ENCODE data around the gene KDM7A. TPM values are rescaled to one million over a fixed set of nuclear protein-coding genes. Genes with fewer than 3 reads are reported as not detected.

The KDM7A gene
- total and polyA plus RNA-seq, 2 of the 4 experiments (the other 2 are of a cell fraction) = 1.5 to 2.3 TPM

GRCh38 chr7:140048138-140048537, 128.6 kb downstream of the KDM7A start:
- peaks cover 5% of the 10 kb centered on the region for H3K36me3 ChIP-seq (ENCODE audit: control insufficient read depth, insufficient read depth, low read length)
- H4K91ac ChIP-seq (ENCODE audit: insufficient read depth, low read depth, low read length) = no peak overlapping the region
- H3K4me1 ChIP-seq (ENCODE audit: control insufficient read depth, insufficient read depth, low read length) = no peaks in the 10 kb centered on the region
- no peak overlapping the region for H2BK120ac ChIP-seq (ENCODE audit: low read depth, low read length)
- H3K27me3 ChIP-seq (ENCODE audit: control insufficient read depth, insufficient read depth, low read length) = no peaks in the 10 kb centered on the region
- H3K4ac ChIP-seq (ENCODE audit: low read depth, low read length) = no peak overlapping the region
- H4K5ac ChIP-seq (ENCODE audit: low read depth, low read length) = no peak overlapping the region
- H3K4me2 ChIP-seq (ENCODE audit: low read depth, low read length) = no peak overlapping the region
- H3K14ac ChIP-seq (replicated peaks; ENCODE audit: low read depth, low read length) = no peak overlapping the region
- CTCF ChIA-PET = no interaction called here
- H2AK9ac ChIP-seq (replicated peaks; ENCODE audit: low read depth, low read length, poor library complexity) = no peak overlapping the region
- ATAC-seq (ENCODE audit: low read depth) (no peak), DNase-seq (no peak)
- H3K9ac ChIP-seq (ENCODE audit: low read depth, low read length) = no peak overlapping the region
- no peak overlapping the region for H3K23ac ChIP-seq (ENCODE audit: low read depth, low read length)
- no peak overlapping the region for H2AK5ac ChIP-seq (ENCODE audit: low read depth, low read length)
- in situ Hi-C loops (cut with MboI; ENCODE audit: low sequenced_read_pairs) (no loop called here), dilution Hi-C loops (cut with HindIII; ENCODE audit: low sequenced_read_pairs, unreplicated experiment) (no loop called here), intact Hi-C loops (cut with micrococcal nuclease) (no loop called here)
- H2AFZ ChIP-seq (replicated peaks; ENCODE audit: low read length, poor library complexity) = no peak overlapping the region
- H4K20me1 ChIP-seq (ENCODE audit: insufficient read depth, low read length) = no peaks in the 10 kb centered on the region
- no peak overlapping the region for H2BK5ac ChIP-seq (ENCODE audit: low read depth, low read length, poor library complexity, severe bottlenecking)
- H3K79me1 ChIP-seq (ENCODE audit: low read depth in 1 of 2, low read length in 2 of 2) = peaks cover 0 to 13% of the 10 kb centered on the region in 2 experiments; a peak in 1 of 4 replicates
- POLR2A ChIA-PET (ENCODE audit: unreplicated experiment) = no interaction called here
- WGBS, 2 experiments (ENCODE audit: extremely low coverage in 2 of 2, insufficient read length in 1 of 2) = 100% methylated on average over 1 of the region's 4 CpGs; no CpG with 5 or more reads in 1 of the 2 experiments
- no peak overlapping the region for H4K8ac ChIP-seq (ENCODE audit: low read depth in 2 of 2, low read length in 2 of 2)
- no peaks in the 10 kb centered on the region for H3K9me1 ChIP-seq (ENCODE audit: insufficient read depth, low read length)
- no TSS peak for BruUV-seq (replicated peaks)
- no peak overlapping the region for H3K56ac ChIP-seq (ENCODE audit: extremely low read depth, insufficient read depth, low read length)
- H3K27ac ChIP-seq (ENCODE audit: insufficient read depth, low read length) = no peak overlapping the region
- H2BK20ac ChIP-seq (ENCODE audit: low read depth, low read length) = no peak overlapping the region
- no peak for TF ChIP-seq FOS (IDR thresholded peaks at IDR 0.05; ENCODE audit: low read depth, low read length)
- no peak for TF ChIP-seq CHD1 (IDR thresholded peaks at IDR 0.05; ENCODE audit: low read depth, low read length)
- TF ChIP-seq RFX5 (IDR thresholded peaks at IDR 0.05; ENCODE audit: low read depth, low read length) = no peak
- TF ChIP-seq NFE2L2 (IDR thresholded peaks at IDR 0.05; ENCODE audit: low read depth, low read length) = no peak
- TF ChIP-seq MXI1 (IDR thresholded peaks at IDR 0.05; ENCODE audit: borderline replicate concordance, low read depth, low read length) = no peak
- no peak for TF ChIP-seq MAFK (IDR thresholded peaks at IDR 0.05; ENCODE audit: low read depth, low read length)
- TF ChIP-seq RAD21 (IDR thresholded peaks at IDR 0.05; ENCODE audit: low read length) = no peak
- no peak for TF ChIP-seq ELK1 (IDR thresholded peaks at IDR 0.05; ENCODE audit: borderline replicate concordance, low read depth, low read length)
- no peak for TF ChIP-seq MAZ (IDR thresholded peaks at IDR 0.05; ENCODE audit: borderline replicate concordance, low read depth, low read length)
- TF ChIP-seq SMC3 (IDR thresholded peaks at IDR 0.05; ENCODE audit: low read depth, low read length) = no peak
- TF ChIP-seq POLR2A (IDR thresholded peaks at IDR 0.05; ENCODE audit: low read depth, low read length) = no peak
- TF ChIP-seq, protein P1, sequence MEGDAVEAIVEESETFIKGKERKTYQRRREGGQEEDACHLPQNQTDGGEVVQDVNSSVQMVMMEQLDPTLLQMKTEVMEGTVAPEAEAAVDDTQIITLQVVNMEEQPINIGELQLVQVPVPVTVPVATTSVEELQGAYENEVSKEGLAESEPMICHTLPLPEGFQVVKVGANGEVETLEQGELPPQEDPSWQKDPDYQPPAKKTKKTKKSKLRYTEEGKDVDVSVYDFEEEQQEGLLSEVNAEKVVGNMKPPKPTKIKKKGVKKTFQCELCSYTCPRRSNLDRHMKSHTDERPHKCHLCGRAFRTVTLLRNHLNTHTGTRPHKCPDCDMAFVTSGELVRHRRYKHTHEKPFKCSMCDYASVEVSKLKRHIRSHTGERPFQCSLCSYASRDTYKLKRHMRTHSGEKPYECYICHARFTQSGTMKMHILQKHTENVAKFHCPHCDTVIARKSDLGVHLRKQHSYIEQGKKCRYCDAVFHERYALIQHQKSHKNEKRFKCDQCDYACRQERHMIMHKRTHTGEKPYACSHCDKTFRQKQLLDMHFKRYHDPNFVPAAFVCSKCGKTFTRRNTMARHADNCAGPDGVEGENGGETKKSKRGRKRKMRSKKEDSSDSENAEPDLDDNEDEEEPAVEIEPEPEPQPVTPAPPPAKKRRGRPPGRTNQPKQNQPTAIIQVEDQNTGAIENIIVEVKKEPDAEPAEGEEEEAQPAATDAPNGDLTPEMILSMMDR (conservative IDR thresholded peaks at IDR 0.05; ENCODE audit: low read depth, low read length) = no peak
- TF ChIP-seq CEBPB (IDR thresholded peaks at IDR 0.05; ENCODE audit: low read depth, low read length) = no peak
- TF ChIP-seq, protein P2, sequence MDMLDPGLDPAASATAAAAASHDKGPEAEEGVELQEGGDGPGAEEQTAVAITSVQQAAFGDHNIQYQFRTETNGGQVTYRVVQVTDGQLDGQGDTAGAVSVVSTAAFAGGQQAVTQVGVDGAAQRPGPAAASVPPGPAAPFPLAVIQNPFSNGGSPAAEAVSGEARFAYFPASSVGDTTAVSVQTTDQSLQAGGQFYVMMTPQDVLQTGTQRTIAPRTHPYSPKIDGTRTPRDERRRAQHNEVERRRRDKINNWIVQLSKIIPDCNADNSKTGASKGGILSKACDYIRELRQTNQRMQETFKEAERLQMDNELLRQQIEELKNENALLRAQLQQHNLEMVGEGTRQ (IDR thresholded peaks at IDR 0.05; ENCODE audit: low read depth, low read length) = no peak
- H3K18ac ChIP-seq (ENCODE audit: low read depth, low read length) = no peak overlapping the region
- no peaks in the 10 kb centered on the region for H3K9me3 ChIP-seq (ENCODE audit: control insufficient read depth, insufficient read depth, low read length)
- no peak overlapping the region for H3K4me3 ChIP-seq (ENCODE audit: insufficient read depth, low read depth, low read length)
- H2BK15ac ChIP-seq (ENCODE audit: low read depth, low read length) = no peak overlapping the region
